GM23338 (cell line): ENCODE data around the gene SERPINI1. TPM values are rescaled to one million over a fixed set of nuclear protein-coding genes. Genes with fewer than 3 reads are reported as not detected.

Experiments
- CTCF ChIP-seq, 2 experiments: fragments of 200-600 bp in 1 of 2; sonication (generic) in 1 of 2; conservative IDR thresholded peaks; 2 replicates each; pipeline versions ENCODE4 v1.5.1 to v1.6.1; 2016 to 2017; ENCODE audit warnings: antibody characterized with exemption in 2 of 2, low read depth in 2 of 2, mild to moderate bottlenecking in 2 of 2, moderate library complexity in 1 of 2
- ETS1 ChIP-seq: IDR thresholded peaks from 2 replicates; pipeline ENCODE4 v1.6.1; 2016; ENCODE audit warnings: antibody characterized with exemption
- EZH2 ChIP-seq: fragments of 200-600 bp; sonication (generic); IDR thresholded peaks from one replicate; pipeline ENCODE4 v1.8.0; 2017; ENCODE audit warnings: antibody characterized with exemption, mild to moderate bottlenecking, low read depth; ENCODE audit not compliant: unreplicated experiment
- JUNB ChIP-seq: IDR thresholded peaks from one replicate; pipeline ENCODE4 v1.6.1; 2016; ENCODE audit warnings: antibody characterized with exemption; ENCODE audit not compliant: unreplicated experiment
- POLR2AphosphoS5 ChIP-seq: IDR thresholded peaks from 2 replicates; pipeline ENCODE4 v1.6.1; 2016; ENCODE audit warnings: antibody characterized with exemption, low read depth
- REST ChIP-seq: IDR thresholded peaks from one replicate; pipeline ENCODE4 v1.6.1; 2018; ENCODE audit warnings: antibody characterized with exemption; ENCODE audit not compliant: unreplicated experiment
- ZNF114 ChIP-seq: fragments of 250-450 bp; sonication (Bioruptor Pico); IDR thresholded peaks from 2 replicates; pipeline ENCODE4 v1.5.0; 2020; ENCODE audit warnings: mild to moderate bottlenecking, moderate library complexity
- ZNF331 ChIP-seq: fragments of 250-450 bp; sonication (Bioruptor Pico); IDR thresholded peaks from 2 replicates; pipeline ENCODE4 v1.5.0; 2020; ENCODE audit warnings: low read depth, mild to moderate bottlenecking, moderate library complexity
- ZNF462 ChIP-seq: fragments of 250-450 bp; sonication (Bioruptor Pico); IDR thresholded peaks from 2 replicates; pipeline ENCODE4 v1.5.0; 2020; ENCODE audit warnings: mild to moderate bottlenecking, moderate library complexity
- polyA plus RNA-seq: library from polyadenylated mRNA; unstranded; fragments of >200 nt; fragmentation: Nextera tagmentation; extraction: Ambion mirVana; gene quantifications from 2 replicates; pipeline ENCODE4 v1.2.1, GENCODE V29; 2016
- total RNA-seq: library from RNA; depleted of rRNA; stranded (reverse); fragments of >200 nt; shearing (Covaris generic); gene quantifications from 2 replicates; pipeline ENCODE4 v1.2.3, GENCODE V29; 2014

Gene SERPINI1
- total and polyA plus RNA-seq, 2 experiments from 2014 or later, result 9.2 to 26.6 TPM

GRCh38 chr3:167858865-167859264, 123.3 kb downstream of the SERPINI1 start (continued):
- no peak for TF ChIP-seq ZNF462 (CRISPR knock-in tag)
- TF ChIP-seq ZNF114 (CRISPR knock-in tag), result no peak
- TF ChIP-seq REST, result no peak
- TF ChIP-seq EZH2, result no peak
- no peak for TF ChIP-seq POLR2AphosphoS5
- TF ChIP-seq ETS1, result no peak
- TF ChIP-seq CTCF (conservative IDR thresholded peaks at IDR 0.05; ENCODE audit: low read depth in 2 of 2), result no peak
- no peak for TF ChIP-seq ZNF331
- no peak for TF ChIP-seq JUNB
